Endothelial cell of umbilical vein (primary cell): ENCODE data around the gene OSBPL1A.

Source experiments
- EZH2 ChIP-seq: IDR thresholded peaks from 2 replicates; pipeline ENCODE4 v1.6.1; 2012; ENCODE audit warnings: borderline replicate concordance, low read depth, mild to moderate bottlenecking, moderate library complexity, low read length, inconsistent platforms; ENCODE audit not compliant: severe bottlenecking
- FOS ChIP-seq: IDR thresholded peaks from 2 replicates; pipeline ENCODE4 v1.6.1; 2011; ENCODE audit warnings: mild to moderate bottlenecking, low read length, moderate library complexity, borderline replicate concordance; ENCODE audit not compliant: insufficient read depth
- GATA2 ChIP-seq: IDR thresholded peaks from 2 replicates; pipeline ENCODE4 v1.7.0; 2011; ENCODE audit warnings: low read depth, mild to moderate bottlenecking, moderate library complexity, mixed read lengths, low read length; ENCODE audit not compliant: insufficient read length, insufficient read depth
- JUN ChIP-seq: IDR thresholded peaks from 2 replicates; pipeline ENCODE4 v1.6.1; 2011; ENCODE audit warnings: borderline replicate concordance, low read depth; ENCODE audit not compliant: insufficient read length, insufficient read depth
- MAX ChIP-seq: IDR thresholded peaks from 2 replicates; pipeline ENCODE4 v1.6.1; 2011; ENCODE audit not compliant: insufficient read depth, insufficient read length
- MYC ChIP-seq: IDR thresholded peaks from one replicate; pipeline ENCODE4 v1.6.1; 2011; ENCODE audit warnings: mild to moderate bottlenecking, low read depth, low read length
- POLR2A ChIP-seq: IDR thresholded peaks from 2 replicates; pipeline ENCODE4 v1.6.1; 2012; ENCODE audit warnings: low read depth, mild to moderate bottlenecking, control low read depth, low read length
- POLR2AphosphoS5 ChIP-seq: IDR thresholded peaks from 2 replicates; pipeline ENCODE4 v1.6.1; 2012; ENCODE audit warnings: low read depth, mild to moderate bottlenecking, control low read depth, low read length, moderate library complexity; ENCODE audit not compliant: insufficient read depth
- TF ChIP-seq, protein P1 (sequence below), 2 donors: IDR thresholded peaks; 1 replicate in 1 of 2; 2 replicates in 1 of 2; pipeline ENCODE4 v1.5.1; 2011; ENCODE audit warnings: low read length in 2 of 2, mild to moderate bottlenecking in 2 of 2, moderate library complexity in 2 of 2, control low read depth in 1 of 2, inconsistent platforms in 1 of 2, low read depth in 1 of 2; ENCODE audit not compliant: insufficient read depth in 1 of 2; ENCODE audit errors: extremely low read depth in 1 of 2

GRCh38 chr18:24121625-24122024, 276.0 kb downstream of the OSBPL1A start:
- TF ChIP-seq MAX, result no peak
- no peak for TF ChIP-seq EZH2
- TF ChIP-seq, protein P1, sequence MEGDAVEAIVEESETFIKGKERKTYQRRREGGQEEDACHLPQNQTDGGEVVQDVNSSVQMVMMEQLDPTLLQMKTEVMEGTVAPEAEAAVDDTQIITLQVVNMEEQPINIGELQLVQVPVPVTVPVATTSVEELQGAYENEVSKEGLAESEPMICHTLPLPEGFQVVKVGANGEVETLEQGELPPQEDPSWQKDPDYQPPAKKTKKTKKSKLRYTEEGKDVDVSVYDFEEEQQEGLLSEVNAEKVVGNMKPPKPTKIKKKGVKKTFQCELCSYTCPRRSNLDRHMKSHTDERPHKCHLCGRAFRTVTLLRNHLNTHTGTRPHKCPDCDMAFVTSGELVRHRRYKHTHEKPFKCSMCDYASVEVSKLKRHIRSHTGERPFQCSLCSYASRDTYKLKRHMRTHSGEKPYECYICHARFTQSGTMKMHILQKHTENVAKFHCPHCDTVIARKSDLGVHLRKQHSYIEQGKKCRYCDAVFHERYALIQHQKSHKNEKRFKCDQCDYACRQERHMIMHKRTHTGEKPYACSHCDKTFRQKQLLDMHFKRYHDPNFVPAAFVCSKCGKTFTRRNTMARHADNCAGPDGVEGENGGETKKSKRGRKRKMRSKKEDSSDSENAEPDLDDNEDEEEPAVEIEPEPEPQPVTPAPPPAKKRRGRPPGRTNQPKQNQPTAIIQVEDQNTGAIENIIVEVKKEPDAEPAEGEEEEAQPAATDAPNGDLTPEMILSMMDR (IDR thresholded peaks at IDR 0.05; ENCODE audit: extremely low read depth in 1 of 2, insufficient read depth in 1 of 2, low read depth in 1 of 2, low read length in 2 of 2), result no peak
- no peak for TF ChIP-seq POLR2AphosphoS5
- TF ChIP-seq MYC, result no peak
- TF ChIP-seq JUN, result no peak
- TF ChIP-seq POLR2A, result no peak
- no peak for TF ChIP-seq GATA2
- no peak for TF ChIP-seq FOS
